ENCODE measurements around the gene MED4. TPM values are rescaled to one million over a fixed set of nuclear protein-coding genes. Genes with fewer than 3 reads are reported as not detected.
"Not testable (repeated sequence)": the region's sequence is repeated elsewhere in the genome, so short reads cannot be mapped to it uniquely, and the experiment has no call there.

The MED4 gene
- total RNA-seq, 1 donor from 2014 or later: 28.2 TPM

DNA sequence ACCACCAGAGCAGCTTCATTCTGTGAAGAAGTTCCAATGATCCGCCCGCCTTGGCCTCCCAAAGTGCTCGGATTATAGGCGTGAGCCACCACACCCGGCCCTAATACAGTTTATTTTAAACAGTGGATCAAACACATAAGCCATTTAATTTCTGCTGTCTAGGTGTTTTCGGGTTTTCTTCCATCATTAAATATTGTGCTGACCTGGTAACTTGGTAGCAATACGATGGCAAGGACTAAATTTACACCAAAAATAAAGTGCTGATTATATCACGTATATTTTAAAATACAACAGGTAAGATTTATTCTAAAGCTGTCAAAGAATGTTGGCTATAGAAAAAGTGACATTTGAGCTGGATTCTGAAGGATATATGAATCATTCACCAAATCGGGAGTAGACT is 1.3 kb downstream of the MED4 start:
- no peak for DNase-seq

DNA sequence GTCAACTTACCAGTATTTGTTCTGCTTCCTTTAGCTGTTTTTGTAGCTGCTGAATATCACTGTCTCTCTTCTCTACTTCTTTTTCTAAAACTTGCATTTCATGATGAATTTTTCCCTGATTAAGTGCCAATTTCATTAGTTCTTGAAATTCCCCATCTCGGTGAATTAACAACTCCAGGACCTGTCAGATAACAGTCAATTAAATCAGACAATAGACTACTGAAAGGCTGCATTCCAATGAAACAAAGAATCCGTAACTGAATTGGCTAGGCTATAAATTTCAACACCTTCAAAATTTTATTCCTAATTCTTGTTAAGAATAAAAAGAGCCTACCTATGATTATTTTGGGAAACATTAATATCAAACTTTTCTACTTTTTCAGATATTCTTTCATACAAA is 8.6 kb downstream of the MED4 start:
- no peak for DNase-seq

DNA sequence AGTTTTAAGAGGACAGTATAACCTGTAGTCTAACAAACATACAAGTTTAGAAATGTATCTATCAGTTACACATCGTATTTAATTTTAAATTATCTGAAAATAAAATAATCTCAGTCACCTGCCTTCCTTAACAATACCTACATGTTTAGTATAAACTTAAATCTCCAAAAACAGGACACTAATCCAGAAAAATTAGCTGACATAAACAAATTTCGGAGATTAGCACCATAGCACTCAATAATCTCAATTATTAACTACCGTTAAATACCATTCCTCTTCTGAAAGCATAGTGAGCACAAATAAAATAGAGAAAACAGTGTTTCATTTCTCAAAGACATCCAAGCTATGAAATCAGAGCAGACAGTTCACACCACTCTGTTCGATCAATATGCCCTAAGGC is 13.2 kb downstream of the MED4 start:
- no peak for DNase-seq

DNA sequence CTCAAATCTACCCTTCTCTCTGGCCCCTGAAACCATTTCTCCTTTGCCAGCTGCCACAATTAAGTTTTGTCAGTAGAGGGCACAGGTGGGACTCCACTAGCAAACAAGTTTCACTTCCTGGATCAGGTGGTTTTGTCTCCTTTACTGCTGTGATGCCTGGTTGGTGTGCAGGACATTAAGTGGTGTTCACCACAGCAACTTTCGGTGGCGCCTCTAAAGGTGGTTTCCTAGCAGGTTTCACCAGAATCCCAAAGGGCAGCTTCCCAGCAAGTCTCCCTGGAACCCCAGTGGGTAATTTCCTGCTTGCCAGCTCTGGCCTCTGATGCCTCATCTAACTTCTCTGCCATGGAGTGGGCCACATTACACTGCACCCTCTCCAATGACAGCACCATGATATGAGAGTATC is 16.6 kb downstream of the MED4 start:
- DNase-seq: peak; percentile 51

DNA sequence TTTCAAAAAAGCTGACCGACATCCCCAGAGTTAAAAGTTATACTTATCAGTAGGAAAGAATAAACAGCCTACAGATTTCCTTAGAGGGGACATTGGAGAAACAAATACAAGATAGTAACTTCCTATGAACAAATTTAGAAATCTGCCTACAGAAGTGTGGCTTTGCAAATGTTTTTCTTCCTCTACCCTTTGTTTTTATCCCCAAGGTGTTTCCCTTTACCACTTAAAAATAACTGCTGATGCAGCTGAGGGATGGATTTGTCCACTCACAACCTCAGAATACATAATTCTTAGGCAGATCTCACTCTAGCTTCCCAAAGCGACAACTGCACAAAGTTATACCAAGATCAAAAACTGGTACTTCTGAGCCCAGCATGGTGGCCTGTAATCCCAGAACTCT is 20.9 kb downstream of the MED4 start:
- DNase-seq: peak; percentile 45

DNA sequence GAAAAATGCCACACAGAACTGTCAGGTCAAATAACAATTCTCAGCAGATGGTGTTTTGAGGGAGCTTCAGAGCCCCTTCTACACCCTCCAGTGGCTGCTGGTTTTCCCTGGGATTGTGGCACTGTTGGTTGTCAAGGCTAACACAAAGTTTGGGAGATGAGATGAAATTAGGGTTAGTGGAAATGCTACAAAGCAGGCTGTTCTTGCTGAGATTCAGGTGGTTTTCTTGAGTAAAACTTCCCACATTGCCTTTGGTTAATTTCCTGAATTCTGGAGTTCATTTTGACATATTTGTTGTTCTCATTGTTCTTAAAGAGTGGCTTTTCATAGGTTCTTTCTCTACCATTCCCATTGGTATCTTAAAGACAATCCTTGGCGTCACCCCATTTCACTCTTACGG is 22.1 kb downstream of the MED4 start:
- no peak for DNase-seq

DNA sequence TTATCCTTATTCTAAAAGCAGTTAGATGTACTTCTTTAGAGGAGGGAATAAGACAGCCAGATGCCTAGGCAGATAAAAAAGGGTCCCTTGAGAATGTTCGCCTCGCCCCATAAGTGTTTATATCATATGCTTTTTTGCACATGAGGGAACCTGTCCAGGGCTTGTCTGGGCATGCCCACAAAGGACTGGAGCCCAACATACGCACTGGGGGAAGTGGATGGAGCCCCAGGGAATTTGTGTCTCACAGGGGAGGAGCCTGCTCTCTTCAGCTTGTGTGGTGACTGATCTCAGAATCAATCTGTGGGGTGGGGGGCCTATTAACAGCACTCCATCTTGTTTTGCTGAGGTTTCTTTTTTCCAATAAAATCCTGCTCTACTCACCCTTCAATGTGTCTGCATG is 22.6 kb downstream of the MED4 start:
- DNase-seq: no peak

DNA sequence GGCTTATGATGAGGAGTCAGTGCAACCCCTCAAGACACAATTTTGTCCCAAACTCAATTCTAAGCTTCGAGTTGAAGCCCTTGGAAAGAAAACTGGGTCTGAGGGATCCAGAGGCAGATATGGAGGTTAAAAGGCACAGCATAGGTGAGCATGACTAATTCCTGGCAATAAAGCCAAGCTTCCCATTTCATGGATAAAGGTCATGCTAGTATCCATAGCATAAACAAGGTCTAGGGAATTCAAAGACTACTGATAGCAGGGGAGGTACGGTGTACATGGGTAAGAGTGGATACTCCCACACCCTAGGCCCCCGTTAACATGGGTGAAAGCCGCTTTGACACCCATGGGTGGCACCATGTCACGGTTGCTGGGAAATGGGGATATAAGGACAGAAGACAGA is 24.0 kb downstream of the MED4 start:
- DNase-seq: no peak

DNA sequence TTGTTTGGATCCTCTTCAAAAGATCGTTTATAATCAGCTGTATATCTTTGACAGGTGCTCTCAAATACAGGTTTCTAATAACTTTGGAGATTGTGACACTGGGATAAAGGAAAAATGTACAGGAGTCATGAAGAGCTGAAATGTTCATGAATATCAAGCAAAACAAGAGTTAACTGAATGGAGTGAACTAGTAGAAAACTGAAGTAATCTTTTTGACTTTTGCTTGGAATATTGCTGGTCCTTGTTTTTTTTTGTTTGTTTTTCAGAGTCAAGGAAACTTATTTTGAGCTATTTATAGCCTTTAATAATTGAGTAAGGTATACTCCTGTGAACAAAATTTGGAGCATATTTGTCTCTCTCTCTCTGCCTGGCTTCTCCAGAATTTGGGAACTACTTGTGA is 25.3 kb downstream of the MED4 start:
- DNase-seq: no peak

DNA sequence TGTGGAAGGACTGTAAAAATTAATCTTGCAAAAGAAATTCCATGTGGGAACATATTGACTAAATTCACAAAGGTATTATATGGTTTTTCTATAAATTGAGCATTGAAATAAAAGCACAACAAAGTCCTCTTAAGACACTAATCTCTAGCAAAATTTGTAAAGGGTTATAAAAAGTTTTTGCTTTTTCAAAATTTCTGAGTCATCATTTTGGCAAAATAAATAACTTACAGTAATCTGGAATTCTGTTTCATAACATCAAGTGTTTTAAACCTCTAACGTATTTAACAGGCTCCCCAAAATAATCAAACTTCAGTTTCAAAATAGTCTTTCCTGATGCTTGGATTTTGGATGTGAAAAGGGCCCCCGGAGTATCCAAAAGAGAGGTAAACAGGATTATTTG is 26.0 kb downstream of the MED4 start:
- DNase-seq: no peak

DNA sequence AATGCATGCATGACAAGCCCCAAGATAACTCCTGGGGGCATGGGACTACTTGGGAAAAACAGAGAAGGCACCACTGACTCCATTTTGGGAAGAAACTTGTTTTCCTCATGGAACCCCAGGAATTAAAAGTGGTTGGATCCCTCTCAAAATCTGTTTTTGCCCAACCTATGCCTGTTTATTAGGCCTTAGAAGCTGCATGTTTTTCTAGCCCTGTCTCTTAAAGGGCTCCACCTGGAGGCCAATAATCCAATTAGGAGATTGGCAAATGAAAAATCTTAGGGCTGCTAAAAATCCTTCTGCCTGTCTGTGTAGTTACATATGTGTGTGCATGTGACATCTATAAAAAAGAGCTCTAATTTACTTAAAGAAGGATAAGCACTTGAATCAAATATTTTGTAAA is 26.9 kb downstream of the MED4 start:
- DNase-seq: no peak

DNA sequence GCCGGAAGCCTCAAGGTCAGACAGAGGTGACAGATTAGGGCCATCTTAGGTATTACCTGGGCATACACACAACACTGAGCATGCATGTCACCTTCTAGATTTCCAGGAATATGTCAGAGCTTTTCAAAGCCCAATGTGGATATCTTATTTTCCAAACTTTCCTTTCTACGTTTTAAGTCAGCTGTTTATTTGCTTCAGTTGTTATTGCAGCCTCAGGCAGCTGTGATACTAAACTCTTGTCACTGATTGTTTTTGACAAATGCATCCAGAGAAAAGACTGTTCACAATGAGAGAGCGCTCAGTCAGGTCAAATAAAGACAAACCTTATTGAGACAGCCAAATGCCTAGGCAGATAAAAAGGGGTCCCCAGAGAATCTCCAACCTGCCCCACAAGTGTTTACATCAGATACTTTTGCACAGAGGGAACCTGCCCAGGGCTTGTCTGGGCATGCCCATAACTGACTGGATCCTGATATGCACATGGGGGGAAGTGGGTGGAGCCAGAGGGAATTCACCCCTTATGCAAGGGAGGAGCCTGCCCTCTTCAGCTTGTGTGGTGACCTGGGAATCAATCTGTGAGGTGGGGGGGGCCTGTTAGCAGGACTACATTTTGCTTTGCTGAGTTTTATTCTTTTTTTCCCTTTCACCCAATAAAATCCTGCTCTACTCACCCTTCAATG is 28.5 kb downstream of the MED4 start:
- peak; percentile 38 for DNase-seq

DNA sequence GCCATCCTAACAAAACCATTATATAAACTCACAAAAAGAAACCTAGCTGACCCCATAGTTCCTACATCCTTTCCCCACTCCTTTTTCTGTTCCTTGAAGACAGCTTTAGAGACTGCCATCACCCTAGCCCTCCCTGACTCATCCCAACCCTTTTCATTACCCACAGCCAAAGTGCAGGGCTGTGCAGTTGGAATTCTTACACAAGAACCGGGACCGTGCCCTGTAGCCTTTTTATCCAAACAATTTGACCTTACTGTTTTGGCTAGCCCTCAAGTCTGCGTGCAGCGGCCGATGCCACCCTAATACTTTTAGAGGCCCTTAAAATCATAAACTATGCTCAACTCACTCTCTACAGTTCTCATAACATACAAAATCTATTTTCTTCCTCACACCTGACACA is 35.0 kb downstream of the MED4 start:
- DNase-seq: not testable (repeated sequence)

DNA sequence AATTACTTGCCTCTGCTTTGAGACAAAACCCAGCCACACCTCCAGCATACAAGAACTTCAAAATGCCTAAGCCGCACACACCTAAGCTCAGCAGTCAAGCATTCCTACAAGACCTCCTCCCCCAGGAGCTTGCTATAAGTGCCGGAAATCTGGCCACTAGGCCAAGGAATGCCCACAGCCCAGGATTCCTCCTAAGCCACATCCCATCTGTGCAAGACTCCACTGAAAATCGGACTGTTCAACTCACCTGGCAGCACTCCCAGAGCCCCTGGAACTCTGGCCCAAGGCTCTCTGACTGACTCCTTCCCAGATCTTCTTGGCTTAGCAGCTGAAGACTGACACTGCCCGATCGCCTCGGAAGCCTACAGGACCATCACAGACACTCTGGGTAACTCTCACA is 36.4 kb downstream of the MED4 start:
- not testable (repeated sequence) for DNase-seq

DNA sequence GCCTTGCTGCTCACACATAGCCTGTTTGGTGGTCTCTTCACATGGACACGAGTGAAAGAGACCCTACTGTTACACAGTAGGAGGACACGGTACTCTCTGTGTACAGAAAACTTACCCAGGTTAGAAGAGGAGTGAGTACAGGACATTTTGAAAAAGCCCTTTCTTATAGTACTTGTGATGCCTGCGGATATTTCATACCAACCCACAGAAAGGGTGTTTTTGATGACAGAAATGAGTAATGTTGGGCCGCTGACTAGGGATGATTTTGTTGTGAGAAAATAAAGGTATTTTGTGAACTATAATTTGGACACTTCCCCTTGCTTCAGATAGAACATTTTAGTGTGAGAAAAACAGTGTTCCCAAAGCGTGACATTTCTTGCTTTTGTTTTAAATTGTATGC is 39.2 kb downstream of the MED4 start:
- DNase-seq: no peak

DNA sequence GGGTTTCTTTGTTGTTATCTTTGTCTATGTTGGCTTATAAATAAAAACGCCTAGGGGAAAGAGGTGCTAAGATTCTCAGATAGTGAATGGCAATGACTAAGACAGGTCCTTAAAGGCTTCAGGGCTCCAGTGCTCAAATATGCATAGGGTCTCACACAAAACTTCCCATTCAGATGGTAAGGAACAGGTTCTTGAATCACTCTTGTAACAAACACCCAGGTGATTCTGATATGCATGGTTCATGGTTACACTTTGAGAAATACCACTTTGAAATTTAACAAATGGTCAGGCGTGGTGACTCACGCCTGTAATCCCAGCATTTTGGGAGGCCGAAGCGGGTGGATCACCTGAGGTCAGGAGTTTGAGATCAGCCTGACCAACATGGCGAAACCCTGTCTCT is 40.3 kb downstream of the MED4 start:
- no peak for DNase-seq

DNA sequence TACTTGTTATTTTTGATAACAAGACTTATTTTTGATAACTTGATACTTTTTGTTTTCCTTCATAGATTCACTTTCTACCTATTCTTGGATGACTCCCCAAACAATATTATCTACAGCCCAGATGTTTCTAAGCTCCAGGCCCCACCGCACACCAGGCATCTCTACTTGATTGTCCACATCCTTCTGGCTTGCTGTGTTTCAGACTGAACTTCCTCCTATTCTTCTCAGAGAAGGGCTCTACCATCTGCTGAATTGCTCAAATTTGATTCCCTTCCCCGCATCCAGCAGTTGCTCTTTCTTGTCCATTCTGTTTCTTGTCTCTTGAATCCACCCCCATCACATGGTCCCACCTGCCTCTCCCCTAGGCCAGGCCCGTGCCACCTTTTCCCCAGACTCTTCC is 44.4 kb downstream of the MED4 start:
- peak; percentile 55 for DNase-seq

DNA sequence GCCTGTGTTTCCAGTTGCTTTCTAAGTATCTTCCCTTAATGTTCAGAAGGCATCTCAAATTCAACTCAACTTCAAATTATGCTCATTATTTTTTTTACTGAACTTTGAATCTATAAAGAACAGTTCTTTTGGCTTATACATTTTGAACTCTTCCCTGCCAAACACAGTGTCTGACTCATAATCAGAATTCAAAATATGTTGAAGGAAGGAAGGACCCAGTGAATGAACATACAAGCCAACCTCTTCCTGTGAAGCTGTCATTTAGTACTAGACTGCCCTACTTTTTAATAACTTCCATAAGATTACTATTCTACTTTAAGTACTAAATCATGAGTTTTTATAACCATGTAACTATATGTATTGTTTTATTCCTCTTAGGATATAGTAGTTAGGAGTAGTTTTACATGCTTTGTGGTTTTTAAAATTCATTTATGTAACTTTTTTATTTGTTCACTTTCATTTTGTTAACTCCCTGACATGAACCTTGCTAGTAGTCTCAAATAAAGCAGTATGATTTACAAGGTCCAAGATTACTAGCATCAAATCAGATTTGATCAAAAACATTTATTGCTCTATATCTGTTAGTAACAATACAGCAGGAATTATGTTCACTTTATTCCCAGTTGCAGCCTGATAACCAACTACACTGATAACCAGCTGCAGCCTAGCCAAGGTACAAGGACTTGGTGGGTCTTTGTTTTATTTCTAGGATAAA is 51.0 kb downstream of the MED4 start:
- DNase-seq: peak; percentile 61

DNA sequence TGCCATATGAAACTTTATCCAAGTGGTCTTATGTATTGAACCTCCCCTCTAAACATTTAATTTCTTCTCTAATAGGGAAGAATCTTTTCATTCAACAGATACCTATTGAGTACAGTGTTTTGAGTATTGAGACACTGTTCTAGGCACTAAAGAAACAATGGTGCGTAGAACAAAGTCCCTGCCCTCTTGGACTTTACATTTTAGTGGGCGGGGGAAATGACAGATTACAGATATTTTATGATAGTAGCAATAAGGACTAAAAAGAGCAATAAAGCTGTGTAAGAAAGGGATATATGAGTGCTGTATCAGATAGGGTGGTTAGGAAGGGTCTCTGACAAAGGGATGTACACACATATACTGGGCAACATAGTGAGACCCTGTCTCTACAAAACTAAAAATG is 52.0 kb downstream of the MED4 start:
- DNase-seq: no peak

DNA sequence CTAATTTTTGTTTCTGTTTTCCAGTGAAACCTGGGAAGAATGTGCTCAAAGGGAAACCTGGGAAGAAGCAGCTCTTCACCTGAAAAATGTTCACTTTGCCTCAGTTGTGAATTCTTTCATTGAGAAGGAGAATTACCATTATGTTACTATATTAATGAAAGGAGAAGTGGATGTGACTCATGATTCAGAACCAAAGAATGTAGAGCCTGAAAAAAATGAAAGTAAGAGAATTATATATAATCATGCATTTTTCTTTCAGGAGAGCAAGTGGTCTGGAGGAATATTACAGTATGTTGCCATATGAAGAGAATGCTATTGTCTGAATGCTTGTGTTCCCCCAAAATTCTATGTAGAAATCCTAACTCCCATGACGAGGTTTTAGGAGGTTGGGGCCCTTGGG is 54.0 kb downstream of the MED4 start:
- DNase-seq: no peak

DNA sequence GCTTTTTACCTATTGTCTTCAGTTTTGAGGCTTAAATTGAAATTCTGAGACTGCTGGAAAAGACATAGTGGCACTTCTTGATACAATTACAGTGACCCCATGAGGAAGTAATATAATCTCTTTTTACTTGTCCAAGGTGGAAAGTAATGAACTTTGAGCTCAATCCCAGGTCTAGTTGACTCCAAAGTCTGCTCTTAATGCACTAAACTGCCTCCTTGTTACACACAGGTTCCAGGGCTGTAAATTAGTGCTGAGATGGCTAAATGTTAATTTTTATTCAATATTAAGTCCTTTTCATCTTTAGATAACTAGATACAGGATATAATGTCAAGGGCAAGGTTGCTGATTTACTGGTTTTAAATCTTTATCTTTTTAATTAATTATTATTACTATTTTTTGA is 54.9 kb downstream of the MED4 start:
- no peak for DNase-seq

DNA sequence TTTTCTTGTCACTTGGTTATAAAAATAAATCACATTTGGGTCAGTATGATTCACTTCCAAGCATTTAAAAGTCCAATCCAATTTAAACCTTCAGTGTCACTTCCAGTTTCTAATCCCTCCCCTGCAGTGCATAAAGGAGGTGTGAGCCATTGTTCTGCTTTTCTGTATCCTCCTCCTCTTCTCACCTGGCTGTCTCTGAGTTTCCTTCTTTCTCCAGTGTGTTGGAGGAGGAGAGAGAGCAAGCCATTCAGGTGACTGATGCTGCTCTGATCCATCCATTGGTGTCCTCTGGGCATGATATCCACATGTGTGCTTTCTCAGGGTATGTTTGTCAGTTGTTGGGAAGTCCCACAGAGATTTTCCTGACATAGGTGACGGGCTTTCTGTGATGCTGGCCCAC is 56.1 kb downstream of the MED4 start:
- peak; percentile 21 for DNase-seq

DNA sequence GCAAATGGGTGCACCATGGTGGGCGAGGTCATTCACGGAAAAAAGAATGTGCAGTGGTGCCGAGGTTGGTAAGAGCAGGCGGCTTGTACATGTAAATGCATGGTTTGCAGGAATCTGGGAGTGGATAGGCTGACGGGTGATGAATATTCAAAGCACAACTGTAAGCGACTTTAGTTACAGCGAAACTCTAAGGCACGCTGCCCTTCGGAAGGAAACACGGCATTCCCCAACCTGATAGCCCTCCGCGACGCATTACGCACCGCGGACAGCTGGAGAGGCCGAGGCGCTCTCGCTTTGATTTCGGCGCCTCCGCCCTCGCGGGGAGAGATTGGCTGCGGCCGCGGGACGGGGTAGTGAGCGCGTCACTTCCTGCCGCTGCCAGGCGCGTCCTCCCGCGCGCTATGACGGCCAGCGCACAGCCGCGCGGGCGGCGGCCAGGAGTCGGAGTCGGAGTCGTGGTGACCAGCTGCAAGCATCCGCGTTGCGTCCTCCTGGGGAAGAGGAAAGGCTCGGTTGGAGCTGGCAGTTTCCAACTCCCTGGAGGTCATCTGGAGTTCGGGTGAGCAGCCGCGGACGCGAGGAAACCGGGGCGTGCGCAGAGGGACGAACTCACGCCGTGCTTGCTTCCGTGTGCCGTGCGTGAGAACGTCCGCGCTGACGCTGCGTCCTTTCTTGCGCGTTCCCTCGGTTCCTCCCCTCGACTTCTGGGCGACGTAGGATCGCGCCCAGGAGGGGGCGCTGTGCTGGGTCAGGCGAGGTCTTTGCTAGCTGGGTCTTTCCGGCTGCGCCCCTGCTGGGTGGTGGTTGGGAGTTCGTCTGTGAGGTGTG is 57.3 kb downstream of the MED4 start, which contains the start of gene NUDT15:
TSS of gene NUDT15 (plus strand) at position 381 of the 828 bp plus-strand sequence. CDS start at position 402, 21 bp downstream.
- peak; percentile 98 for DNase-seq

DNA sequence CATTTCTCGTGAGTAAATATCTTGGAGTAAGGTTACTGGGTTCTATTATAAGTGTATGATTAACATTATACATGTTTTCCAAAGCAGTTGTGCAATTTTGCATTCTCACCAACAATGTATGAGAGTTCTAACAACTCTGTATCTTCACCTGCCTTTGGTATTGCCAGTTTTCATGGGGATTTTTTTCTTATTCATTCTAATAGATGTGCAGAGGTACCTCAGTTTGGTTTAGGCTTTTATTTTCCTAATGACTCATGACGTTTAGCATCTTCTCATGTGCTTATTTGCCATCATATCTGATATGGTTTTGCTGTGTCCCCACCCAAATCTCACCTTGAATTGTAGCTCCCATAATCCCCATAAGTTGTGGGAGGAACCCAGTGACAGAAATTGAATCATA is 65.0 kb downstream of the MED4 start:
- DNase-seq: no peak

All from dermis blood vessel endothelial cell (primary cell).